ENCODE measurements around the gene ACAP3.

GRCh38 chr1:1345384-1345783 is 37.7 kb upstream of the ACAP3 start:
- no peak for TF ChIP-seq CTCF (IDR thresholded peaks at IDR 0.05 in 4 of 5, conservative IDR thresholded peaks at IDR 0.05 in 1 of 5)
- TF ChIP-seq POLR2A (IDR thresholded peaks at IDR 0.05): no peak

All from gastrocnemius medialis (tissue), 4 donors.